IMR-90 (cell line): ENCODE measurements around the gene STATH. TPM values are rescaled to one million over a fixed set of nuclear protein-coding genes. Genes with fewer than 3 reads are reported as not detected.

Experiments
- ATAC-seq: fragments of 200-7000 bp; cut with Tn5 transposase; 2 replicates; pipeline ENCODE4 v1.9.1; 2020; ENCODE audit warnings: low read depth, mild to moderate bottlenecking, moderate library complexity
- BruUV-seq: library from RNA; stranded (reverse); fragments of 400-500 nt; replicated peaks from 2 replicates; lab custom pipeline; 2021; lab: Mats Ljungman, UMichigan
- CTCF ChIA-PET: fragments of 300-600 bp; formaldehyde crosslinking; extraction: SDS; loops from one replicate; lab custom pipeline; 2021; ENCODE audit warnings: antibody characterized with exemption; lab: Yijun Ruan, JAX
- POLR2A ChIA-PET: fragments of 300-600 bp; sonication (Branson Sonifier 250); formaldehyde crosslinking; loops from one replicate; lab custom pipeline; 2022; ENCODE audit warnings: antibody characterized with exemption; ENCODE audit not compliant: unreplicated experiment; lab: Charles Lee
- DNase-seq: peaks from one replicate; pipeline ENCODE4 v3.0.0; 2013
- H2AFZ ChIP-seq: replicated peaks from 2 replicates; pipeline ENCODE3; 2013; ENCODE audit warnings: low read length, mild to moderate bottlenecking; ENCODE audit not compliant: poor library complexity
- H2AK5ac ChIP-seq: 2 replicates; pipeline ENCODE4 v1.6.1; 2013; ENCODE audit warnings: low read depth, low read length, inconsistent platforms
- H2AK9ac ChIP-seq: replicated peaks from 2 replicates; pipeline ENCODE3; 2013; ENCODE audit warnings: mild to moderate bottlenecking, low read depth, low read length, moderate library complexity; ENCODE audit not compliant: poor library complexity
- H2BK120ac ChIP-seq: 2 replicates; pipeline ENCODE4 v1.6.1; 2013; ENCODE audit warnings: low read depth, low read length, inconsistent platforms
- H2BK15ac ChIP-seq: 3 replicates; pipeline ENCODE4 v1.6.1; 2013; ENCODE audit warnings: low read depth, low read length, inconsistent platforms
- H2BK20ac ChIP-seq: 2 replicates; pipeline ENCODE4 v1.6.1; 2013; ENCODE audit warnings: low read depth, mild to moderate bottlenecking, inconsistent platforms, low read length, moderate library complexity
- H2BK5ac ChIP-seq: 2 replicates; pipeline ENCODE4 v1.6.1; 2013; ENCODE audit warnings: mild to moderate bottlenecking, low read depth, low read length, inconsistent platforms; ENCODE audit not compliant: poor library complexity, severe bottlenecking
- H3K14ac ChIP-seq: replicated peaks from 2 replicates; pipeline ENCODE4 v1.6.1; 2013; ENCODE audit warnings: low read depth, low read length, inconsistent platforms
- H3K18ac ChIP-seq: 2 replicates; pipeline ENCODE4 v1.6.1; 2013; ENCODE audit warnings: low read depth, low read length, control low read depth
- H3K23ac ChIP-seq: 2 replicates; pipeline ENCODE4 v1.6.1; 2013; ENCODE audit warnings: low read depth, low read length, inconsistent platforms
- H3K27ac ChIP-seq: 2 replicates; pipeline ENCODE4 v1.5.1; 2013; ENCODE audit warnings: mild to moderate bottlenecking, control low read depth, low read length; ENCODE audit not compliant: insufficient read depth
- H3K27me3 ChIP-seq: 2 replicates; pipeline ENCODE4 v1.6.1; 2013; ENCODE audit warnings: low read length; ENCODE audit not compliant: control insufficient read depth, insufficient read depth
- H3K36me3 ChIP-seq: 2 replicates; pipeline ENCODE4 v1.6.1; 2013; ENCODE audit warnings: low read length, mixed read lengths; ENCODE audit not compliant: control insufficient read depth, insufficient read depth
- H3K4ac ChIP-seq: 2 replicates; pipeline ENCODE4 v1.6.1; 2013; ENCODE audit warnings: low read depth, low read length, inconsistent platforms
- H3K4me1 ChIP-seq: 2 replicates; pipeline ENCODE4 v1.6.1; 2013; ENCODE audit warnings: low read length, mixed read lengths; ENCODE audit not compliant: control insufficient read depth, insufficient read depth
- H3K4me2 ChIP-seq: 2 replicates; pipeline ENCODE4 v1.6.1; 2013; ENCODE audit warnings: low read depth, mild to moderate bottlenecking, control low read depth, low read length, moderate library complexity
- H3K4me3 ChIP-seq: 2 replicates; pipeline ENCODE4 v1.5.1; 2013; ENCODE audit warnings: low read depth, mild to moderate bottlenecking, control low read depth, low read length, moderate library complexity; ENCODE audit not compliant: insufficient read depth
- H3K56ac ChIP-seq: 2 replicates; pipeline ENCODE4 v1.6.1; 2013; ENCODE audit warnings: low read length, inconsistent platforms; ENCODE audit not compliant: insufficient read depth; ENCODE audit errors: extremely low read depth
- H3K79me1 ChIP-seq, 2 experiments: 2 replicates each; pipeline ENCODE4 v1.6.1; 2013; ENCODE audit warnings: low read length in 2 of 2, inconsistent platforms in 1 of 2, low read depth in 1 of 2
- H3K9ac ChIP-seq: 2 replicates; pipeline ENCODE4 v1.6.1; 2013; ENCODE audit warnings: low read depth, low read length, control low read depth
- H3K9me1 ChIP-seq: 2 replicates; pipeline ENCODE4 v1.6.1; 2013; ENCODE audit warnings: low read length, inconsistent platforms; ENCODE audit not compliant: insufficient read depth
- H3K9me3 ChIP-seq: 2 replicates; pipeline ENCODE4 v1.6.1; 2013; ENCODE audit warnings: low read length; ENCODE audit not compliant: control insufficient read depth, insufficient read depth
- H4K20me1 ChIP-seq: 2 replicates; pipeline ENCODE4 v1.6.1; 2013; ENCODE audit warnings: low read length, inconsistent platforms; ENCODE audit not compliant: insufficient read depth
- H4K5ac ChIP-seq: 2 replicates; pipeline ENCODE4 v1.6.1; 2013; ENCODE audit warnings: mild to moderate bottlenecking, low read depth, low read length, control low read depth
- H4K8ac ChIP-seq, 2 experiments: 2 replicates each; pipeline ENCODE4 v1.6.1; 2013; ENCODE audit warnings: low read depth in 2 of 2, low read length in 2 of 2, control low read depth in 1 of 2, inconsistent platforms in 1 of 2
- H4K91ac ChIP-seq: 2 replicates; pipeline ENCODE4 v1.6.1; 2013; ENCODE audit warnings: low read depth, low read length, inconsistent platforms; ENCODE audit not compliant: insufficient read depth
- BHLHE40 ChIP-seq: fragments of 150-350 bp; IDR thresholded peaks from 2 replicates; pipeline ENCODE4 v1.6.1; 2016; ENCODE audit warnings: mild to moderate bottlenecking, low read depth, low read length
- CEBPB ChIP-seq: IDR thresholded peaks from 2 replicates; pipeline ENCODE4 v1.6.1; 2012; ENCODE audit warnings: low read depth, low read length, improper control_type of control experiment
- CTCF ChIP-seq: conservative IDR thresholded peaks from 2 replicates; pipeline ENCODE4 v1.5.1; 2012; ENCODE audit warnings: mild to moderate bottlenecking, low read depth, low read length, improper control_type of control experiment
- POLR2A ChIP-seq: IDR thresholded peaks from 2 replicates; pipeline ENCODE4 v1.6.1; 2012; ENCODE audit warnings: mild to moderate bottlenecking, low read depth, low read length
- RAD21 ChIP-seq: IDR thresholded peaks from 2 replicates; pipeline ENCODE4 v1.6.1; 2012; ENCODE audit warnings: low read length, improper control_type of control experiment
- USF2 ChIP-seq: fragments of 150-350 bp; IDR thresholded peaks from 2 replicates; pipeline ENCODE4 v1.6.1; 2017; ENCODE audit warnings: mild to moderate bottlenecking, antibody characterized with exemption, low read length, low read depth
- WGBS, 2 experiments: methylation state at CpG; one replicate each; pipeline versions ENCODE4 v1.1.5 to v1.1.7; 2013; ENCODE audit warnings: missing lambda C conversion rate in 2 of 2; ENCODE audit not compliant: insufficient read length in 1 of 2; ENCODE audit errors: extremely low coverage in 2 of 2; 5-methylcytosine and 5-hydroxymethylcytosine counted together
- dilution Hi-C: fragments of 300-500 bp; cut with HindIII; formaldehyde crosslinking; loops from one replicate; pipeline ENCODE4 v1.14.3; 2018; ENCODE audit warnings: low sequenced_read_pairs; ENCODE audit not compliant: unreplicated experiment
- in situ Hi-C: fragments of 300-500 bp; cut with MboI; formaldehyde crosslinking; loops from 3 replicates; pipeline ENCODE4 v1.14.3; 2019; ENCODE audit warnings: low sequenced_read_pairs, inconsistent platforms, mixed read lengths
- intact Hi-C: fragments of 100-400 bp; cut with micrococcal nuclease; formaldehyde crosslinking; loops from 2 replicates; pipeline ENCODE4 v1.10.0; 2022
- polyA plus RNA-seq, 3 experiments: library from polyadenylated mRNA; depleted of rRNA; stranded (reverse); fragments of >200 nt; gene quantifications; 2 replicates each; pipeline ENCODE4 v1.2.3, GENCODE V29; 2012; ENCODE audit warnings: low replicate concordance in 1 of 3
- total RNA-seq: library from RNA; depleted of rRNA; stranded (reverse); fragments of >200 nt; gene quantifications from 2 replicates; pipeline ENCODE4 v1.2.3, GENCODE V29; 2012

STATH gene
- total and polyA plus RNA-seq, 2 of the 4 experiments (the other 2 are of a cell fraction) = not detected

GRCh38 chr4:69970071-69970470 lies 25.7 kb upstream of the STATH start:
- H3K4me2 ChIP-seq = no peak overlapping the region
- H2AFZ ChIP-seq = no peak overlapping the region
- H2AK9ac ChIP-seq = no peak overlapping the region
- H3K4me1 ChIP-seq = no peaks in the 10 kb centered on the region
- intact Hi-C loops (no loop called here), in situ Hi-C loops (no loop called here), dilution Hi-C loops (no loop called here)
- H3K18ac ChIP-seq = no peak overlapping the region
- H4K91ac ChIP-seq = no peak overlapping the region
- no peak overlapping the region for H3K27ac ChIP-seq
- BruUV-seq = no TSS peak
- no peaks in the 10 kb centered on the region for H3K9me3 ChIP-seq
- no peaks in the 10 kb centered on the region for H3K79me1 ChIP-seq
- H2BK120ac ChIP-seq = no peak overlapping the region
- no peak overlapping the region for H4K8ac ChIP-seq
- 20% methylated on average over 1 of the region's 1 CpG; no CpG with 5 or more reads in 1 of the 2 experiments for WGBS, 2 experiments
- no peak overlapping the region for H3K23ac ChIP-seq
- H3K9me1 ChIP-seq = no peaks in the 10 kb centered on the region
- H2BK5ac ChIP-seq = no peak overlapping the region
- H3K9ac ChIP-seq = no peak overlapping the region
- H3K27me3 ChIP-seq = no peaks in the 10 kb centered on the region
- no peaks in the 10 kb centered on the region for H4K20me1 ChIP-seq
- H2AK5ac ChIP-seq = no peak overlapping the region
- no peaks in the 10 kb centered on the region for H3K36me3 ChIP-seq
- H3K14ac ChIP-seq = no peak overlapping the region
- ChIA-PET CTCF (no interaction called here), POLR2A (no interaction called here)
- DNase-seq (no peak), ATAC-seq (no peak)
- H3K56ac ChIP-seq = no peak overlapping the region
- H3K4me3 ChIP-seq = no peak overlapping the region
- H2BK15ac ChIP-seq = no peak overlapping the region
- H3K4ac ChIP-seq = no peak overlapping the region
- H4K5ac ChIP-seq = no peak overlapping the region
- TF ChIP-seq USF2 = no peak
- no peak for TF ChIP-seq BHLHE40
- TF ChIP-seq POLR2A = no peak
- no peak for TF ChIP-seq CEBPB
- no peak for TF ChIP-seq CTCF
- TF ChIP-seq RAD21 = no peak
- no peak overlapping the region for H2BK20ac ChIP-seq
